Neural crest cell (in vitro differentiated cells): Measurements from ENCODE around the gene SDCCAG8. TPM values are rescaled to one million over a fixed set of nuclear protein-coding genes. Genes with fewer than 3 reads are reported as not detected.
A peak's percentile ranks its signal among the peaks of the same experiment; 100 is the strongest.

Experiments used
- DNase-seq: peaks from one replicate; pipeline ENCODE4 v3.0.0; 2021; ENCODE audit warnings: low read depth, mixed read lengths, low spot score
- H3K27ac Mint-ChIP-seq: one replicate; pipeline ENCODE4 v1.8.0; 2021; ENCODE audit warnings: mild to moderate bottlenecking, mixed read lengths; ENCODE audit not compliant: unreplicated experiment
- H3K27me3 Mint-ChIP-seq: 2 replicates; pipeline ENCODE4 v1.8.0; 2021; ENCODE audit warnings: low read depth, mild to moderate bottlenecking, mixed read lengths
- H3K36me3 Mint-ChIP-seq: 2 replicates; pipeline ENCODE4 v1.8.0; 2021; ENCODE audit warnings: low read depth, mild to moderate bottlenecking, mixed read lengths
- H3K4me1 Mint-ChIP-seq: 2 replicates; pipeline ENCODE4 v1.8.0; 2021; ENCODE audit warnings: mixed read lengths
- H3K4me3 Mint-ChIP-seq: one replicate; pipeline ENCODE4 v1.8.0; 2021; ENCODE audit warnings: mild to moderate bottlenecking, mixed read lengths
- H3K9me3 Mint-ChIP-seq: 2 replicates; pipeline ENCODE4 v1.8.0; 2021; ENCODE audit warnings: mixed read lengths
- total RNA-seq: library from RNA; stranded (reverse); gene quantifications from 2 replicates; pipeline ENCODE4 v1.2.1, GENCODE V29; 2021
- TF ChIP-seq, protein P1 (sequence below): fragments of 200-600 bp; sonication (generic); conservative IDR thresholded peaks from 2 replicates; pipeline ENCODE4 v1.5.0; 2021; ENCODE audit warnings: antibody characterized with exemption, mild to moderate bottlenecking

The SDCCAG8 gene
- total RNA-seq, 1 donor from 2014 or later = 19.9 TPM

DNA sequence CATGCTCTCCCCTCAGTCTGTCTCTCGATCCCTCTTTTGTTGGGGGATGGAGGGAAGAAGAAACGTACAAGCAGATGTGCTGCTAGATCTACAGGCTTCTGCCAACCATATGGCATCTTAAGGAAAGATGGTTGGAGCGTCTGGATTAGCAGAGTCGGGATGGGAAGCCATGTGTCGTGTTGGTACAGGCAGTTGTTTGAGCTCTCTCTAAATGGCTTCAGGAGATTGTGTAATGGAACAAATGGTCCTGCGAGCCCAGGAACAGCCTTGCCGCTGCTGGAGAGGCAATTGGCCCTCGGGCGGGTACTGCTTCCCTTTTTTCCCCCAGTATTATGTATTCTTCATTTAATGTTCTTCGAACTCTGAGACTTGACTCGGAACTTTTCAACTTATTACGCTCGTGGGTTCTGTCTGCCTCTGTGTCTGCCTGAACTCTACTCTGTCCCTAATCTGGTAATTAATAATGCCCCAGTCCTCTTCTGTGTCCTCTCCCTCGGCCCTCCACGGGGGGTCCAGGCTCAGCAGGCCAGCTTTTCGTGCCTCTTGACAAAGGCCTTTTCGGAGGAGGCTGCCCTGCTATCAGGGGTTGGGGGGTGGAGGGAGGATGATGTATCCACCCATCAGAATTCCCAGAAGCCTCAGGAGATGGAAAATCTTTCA, 215.3 kb downstream of the SDCCAG8 start:
- Mint-ChIP-seq H3K27ac (peak overlapping the region; percentile 45), H3K9me3 (no peaks in the 10 kb centered on the region), H3K4me3 (peak overlapping the region; percentile 56), H3K4me1 (peaks cover 55% of the 10 kb centered on the region), H3K36me3 (peaks cover 3% of the 10 kb centered on the region), H3K27me3 (peaks cover 2% of the 10 kb centered on the region)
- TF ChIP-seq, protein P1, sequence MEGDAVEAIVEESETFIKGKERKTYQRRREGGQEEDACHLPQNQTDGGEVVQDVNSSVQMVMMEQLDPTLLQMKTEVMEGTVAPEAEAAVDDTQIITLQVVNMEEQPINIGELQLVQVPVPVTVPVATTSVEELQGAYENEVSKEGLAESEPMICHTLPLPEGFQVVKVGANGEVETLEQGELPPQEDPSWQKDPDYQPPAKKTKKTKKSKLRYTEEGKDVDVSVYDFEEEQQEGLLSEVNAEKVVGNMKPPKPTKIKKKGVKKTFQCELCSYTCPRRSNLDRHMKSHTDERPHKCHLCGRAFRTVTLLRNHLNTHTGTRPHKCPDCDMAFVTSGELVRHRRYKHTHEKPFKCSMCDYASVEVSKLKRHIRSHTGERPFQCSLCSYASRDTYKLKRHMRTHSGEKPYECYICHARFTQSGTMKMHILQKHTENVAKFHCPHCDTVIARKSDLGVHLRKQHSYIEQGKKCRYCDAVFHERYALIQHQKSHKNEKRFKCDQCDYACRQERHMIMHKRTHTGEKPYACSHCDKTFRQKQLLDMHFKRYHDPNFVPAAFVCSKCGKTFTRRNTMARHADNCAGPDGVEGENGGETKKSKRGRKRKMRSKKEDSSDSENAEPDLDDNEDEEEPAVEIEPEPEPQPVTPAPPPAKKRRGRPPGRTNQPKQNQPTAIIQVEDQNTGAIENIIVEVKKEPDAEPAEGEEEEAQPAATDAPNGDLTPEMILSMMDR = no peak
- DNase-seq = no peak

DNA sequence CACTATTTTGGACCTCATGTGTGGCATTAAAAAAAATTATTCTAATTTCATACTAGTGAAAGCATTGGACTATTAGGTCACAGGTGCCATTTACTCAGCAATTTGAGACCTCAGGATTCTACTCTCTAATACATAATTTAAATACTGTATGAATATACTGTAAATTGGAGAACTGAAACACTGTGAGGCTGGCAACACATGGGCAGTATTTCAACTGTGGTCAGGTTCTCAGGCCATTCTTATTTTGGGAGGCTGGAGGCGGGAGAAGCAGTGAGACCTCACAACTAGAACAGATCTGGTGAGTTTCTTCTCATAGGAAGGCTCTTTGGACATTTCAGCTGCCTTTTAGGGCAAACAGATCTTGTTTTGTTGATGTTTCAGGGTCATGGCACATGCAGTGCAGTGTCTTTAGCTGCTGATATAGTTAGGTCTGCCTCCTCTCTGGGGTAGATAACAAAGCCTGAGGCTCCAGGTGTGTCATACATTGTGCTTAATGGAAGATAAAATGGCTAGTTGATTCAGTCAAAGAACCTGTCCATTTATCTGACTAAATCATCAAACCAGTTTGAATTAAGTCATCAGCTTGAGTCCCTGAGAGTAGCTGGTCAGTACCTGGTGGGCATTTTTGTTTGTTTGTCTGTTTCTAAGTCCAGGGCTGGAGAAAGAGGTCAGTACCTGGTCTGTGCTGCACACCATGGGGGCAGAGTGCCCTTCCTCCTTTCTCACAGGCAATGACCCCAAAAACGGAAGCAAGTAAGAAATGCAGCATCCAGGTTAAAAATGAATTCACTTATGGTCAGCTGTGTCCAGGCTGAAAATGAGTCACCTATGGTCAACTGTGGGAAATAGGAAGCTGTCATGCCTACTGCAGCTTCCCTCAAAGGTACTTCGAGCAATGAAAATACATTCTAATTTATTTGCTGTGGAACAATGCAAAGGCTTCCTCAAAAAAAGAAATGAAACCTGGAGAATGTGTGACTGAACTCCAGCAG, 216.2 kb downstream of the SDCCAG8 start:
- Mint-ChIP-seq H3K4me1 (peaks cover 63% of the 10 kb centered on the region), H3K27ac (no peak overlapping the region), H3K36me3 (peaks cover 6% of the 10 kb centered on the region), H3K4me3 (no peak overlapping the region), H3K27me3 (peaks cover 2% of the 10 kb centered on the region), H3K9me3 (no peaks in the 10 kb centered on the region)
- TF ChIP-seq, protein P1 = no peak
- no peak for DNase-seq

DNA sequence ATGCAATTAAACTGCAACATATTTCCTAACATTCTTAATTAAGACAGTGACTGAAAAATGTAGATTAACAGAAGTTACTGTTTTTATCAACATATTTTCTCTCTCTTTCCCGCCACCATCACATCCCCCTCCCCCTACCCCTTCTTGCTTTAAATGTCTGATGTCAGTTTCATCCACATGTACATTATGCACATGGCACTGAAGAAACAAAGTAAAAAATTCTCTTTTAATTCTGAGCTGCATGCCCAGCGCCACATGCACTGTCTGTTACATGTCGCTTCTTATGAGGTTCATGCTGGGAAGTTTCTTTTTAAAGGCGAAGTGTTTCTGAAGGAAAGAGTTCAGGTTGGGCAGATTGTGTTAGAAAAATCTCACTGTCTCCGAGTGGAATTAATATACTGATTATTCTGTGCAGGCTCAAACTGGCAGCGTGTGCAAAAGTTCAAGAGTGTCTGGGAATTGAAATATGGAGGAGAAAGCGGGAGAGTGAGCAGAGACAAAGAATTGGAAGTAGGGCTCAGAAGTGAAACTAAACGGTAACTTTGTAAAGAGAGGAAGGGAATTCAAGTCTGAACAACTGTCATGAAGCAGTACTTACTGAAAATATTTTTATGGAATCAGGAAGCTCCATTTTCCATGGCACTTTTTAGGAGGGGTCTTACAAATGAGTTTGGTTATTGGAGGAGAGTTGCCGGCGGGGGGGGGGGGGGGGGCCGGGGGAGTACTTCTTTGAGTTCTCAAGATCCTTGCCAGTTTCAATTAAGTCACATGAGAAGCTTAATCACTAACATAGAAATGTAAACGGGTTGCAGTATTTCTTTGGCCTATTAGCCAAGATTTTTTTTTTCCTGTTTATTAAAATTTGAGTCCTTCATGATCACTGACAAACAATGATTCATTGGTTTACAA, 217.6 kb downstream of the SDCCAG8 start:
- H3K4me3 Mint-ChIP-seq = peak overlapping the region; percentile 13
- peak overlapping the region; percentile 52 for H3K27ac Mint-ChIP-seq
- peaks cover 2% of the 10 kb centered on the region for H3K27me3 Mint-ChIP-seq
- H3K36me3 Mint-ChIP-seq = peaks cover 6% of the 10 kb centered on the region
- TF ChIP-seq, protein P1 = no peak
- DNase-seq = no peak
- peaks cover 68% of the 10 kb centered on the region for H3K4me1 Mint-ChIP-seq
- no peaks in the 10 kb centered on the region for H3K9me3 Mint-ChIP-seq

DNA sequence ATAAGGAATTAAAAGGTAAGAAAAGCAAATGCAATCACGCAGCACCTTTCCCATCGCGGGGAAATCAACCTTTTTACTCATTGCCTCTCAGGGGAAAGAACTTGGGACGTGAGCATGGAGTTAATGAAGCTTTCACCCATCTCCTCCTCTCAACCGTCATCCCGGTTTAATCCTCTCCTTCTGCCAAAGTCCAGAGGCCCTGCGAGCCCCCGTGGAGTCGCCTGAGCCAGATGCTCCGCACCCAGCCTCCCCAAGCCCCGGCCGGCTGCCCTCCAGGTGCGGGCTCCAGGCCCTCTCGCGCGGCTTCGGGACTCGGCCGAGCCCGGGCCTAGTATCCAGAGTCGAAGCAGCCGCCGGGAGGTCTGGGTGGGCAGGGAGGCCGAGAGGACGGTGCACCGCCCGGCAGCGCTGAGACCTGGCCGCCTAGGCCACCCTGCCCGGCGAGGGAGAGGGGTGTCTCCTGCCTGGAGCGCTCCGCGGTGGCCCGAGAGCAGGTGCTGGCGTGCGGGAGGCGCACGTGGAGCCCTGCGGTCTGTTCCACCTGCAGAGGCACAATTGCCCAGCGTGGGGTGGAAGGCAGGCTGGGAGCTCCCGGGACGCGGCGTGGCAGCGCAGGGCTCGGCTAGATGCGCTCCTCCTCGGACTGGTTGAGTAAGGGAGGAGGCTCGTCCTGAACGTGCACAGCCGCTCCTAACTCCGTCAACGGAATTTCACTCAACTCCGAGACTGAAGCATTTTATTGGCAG, 218.5 kb downstream of the SDCCAG8 start:
- peaks cover 69% of the 10 kb centered on the region for H3K4me1 Mint-ChIP-seq

More for the DNA sequence above, 218.5 kb downstream of the SDCCAG8 start:
- no peaks in the 10 kb centered on the region for H3K9me3 Mint-ChIP-seq
- TF ChIP-seq, protein P1 = no peak
- H3K4me3 Mint-ChIP-seq = no peak overlapping the region
- H3K27me3 Mint-ChIP-seq = peaks cover 2% of the 10 kb centered on the region
- peaks cover 6% of the 10 kb centered on the region for H3K36me3 Mint-ChIP-seq
- no peak overlapping the region for H3K27ac Mint-ChIP-seq
- no peak for DNase-seq
